Liver (tissue), 9 donors: Measurements from ENCODE around the gene RPH3AL. TPM values are rescaled to one million over a fixed set of nuclear protein-coding genes. Genes with fewer than 3 reads are reported as not detected.
A peak's percentile ranks its signal among the peaks of the same experiment; 100 is the strongest.

Experiments
- DNase-seq: peaks from one replicate; pipeline ENCODE4 v3.0.0-alpha.2; 2017; ENCODE audit warnings: low spot score
- H3K27ac ChIP-seq, 2 donors: one replicate each; pipeline ENCODE4 v1.7.0; 2013; ENCODE audit warnings: inconsistent platforms in 2 of 2, low read length in 2 of 2, control low read depth in 1 of 2, low read depth in 1 of 2, mild to moderate bottlenecking in 1 of 2
- H3K27me3 ChIP-seq, 4 donors: one replicate each; pipeline versions ENCODE4 v1.6.1 to v1.7.0; 2013; ENCODE audit warnings: low read length in 3 of 4, inconsistent platforms in 1 of 4, mild to moderate bottlenecking in 1 of 4, moderate library complexity in 1 of 4; ENCODE audit not compliant: control insufficient read depth in 4 of 4, insufficient read depth in 4 of 4
- H3K36me3 ChIP-seq, 4 donors: one replicate each; pipeline versions ENCODE4 v1.6.1 to v1.7.0; 2013; ENCODE audit warnings: low read length in 3 of 4, mild to moderate bottlenecking in 3 of 4, low read depth in 1 of 4, moderate library complexity in 1 of 4; ENCODE audit not compliant: control insufficient read depth in 4 of 4, insufficient read depth in 3 of 4
- H3K4me1 ChIP-seq, 4 donors: one replicate each; pipeline versions ENCODE4 v1.6.1 to v1.7.0; 2013; ENCODE audit warnings: low read length in 3 of 4, mild to moderate bottlenecking in 3 of 4, moderate library complexity in 1 of 4; ENCODE audit not compliant: control insufficient read depth in 4 of 4, insufficient read depth in 4 of 4
- H3K4me3 ChIP-seq, 3 donors: one replicate each; pipeline versions ENCODE4 v1.6.1 to v1.7.0; 2013; ENCODE audit warnings: low read length in 3 of 3, control low read depth in 1 of 3, low read depth in 1 of 3, mild to moderate bottlenecking in 1 of 3
- H3K9ac ChIP-seq, 2 donors: one replicate each; pipeline ENCODE4 v1.7.0; 2013; ENCODE audit warnings: low read length in 2 of 2, mild to moderate bottlenecking in 2 of 2, moderate library complexity in 2 of 2, control low read depth in 1 of 2, low read depth in 1 of 2
- H3K9me3 ChIP-seq, 4 donors: one replicate each; pipeline versions ENCODE4 v1.6.1 to v1.7.0; 2013; ENCODE audit warnings: low read length in 3 of 4; ENCODE audit not compliant: control insufficient read depth in 4 of 4
- EGR1 ChIP-seq, 2 donors: IDR thresholded peaks; 2 replicates each; pipeline ENCODE4 v1.6.1; 2016 to 2018; ENCODE audit warnings: antibody characterized with exemption in 2 of 2, low read depth in 2 of 2
- FOXA1 ChIP-seq: IDR thresholded peaks from 2 replicates; pipeline ENCODE4 v1.6.1; 2016; ENCODE audit warnings: antibody characterized with exemption
- FOXA2 ChIP-seq: IDR thresholded peaks from 2 replicates; pipeline ENCODE4 v1.6.1; 2016; ENCODE audit warnings: antibody characterized with exemption
- GABPA ChIP-seq, 2 donors: IDR thresholded peaks in 1 of 2; conservative IDR thresholded peaks in 1 of 2; 2 replicates each; pipeline ENCODE4 v1.6.1; 2016; ENCODE audit warnings: antibody characterized with exemption in 2 of 2, mild to moderate bottlenecking in 1 of 2, moderate library complexity in 1 of 2
- HNF4A ChIP-seq, 2 donors: conservative IDR thresholded peaks; 2 replicates each; pipeline ENCODE4 v1.6.1; 2016; ENCODE audit warnings: antibody characterized with exemption in 2 of 2, mild to moderate bottlenecking in 2 of 2
- HNF4G ChIP-seq: IDR thresholded peaks from 2 replicates; pipeline ENCODE4 v1.6.1; 2016; ENCODE audit warnings: antibody characterized with exemption
- JUND ChIP-seq, 2 donors: IDR thresholded peaks; 2 replicates each; pipeline ENCODE4 v1.6.1; 2016; ENCODE audit warnings: antibody characterized with exemption in 2 of 2
- NR2F2 ChIP-seq: IDR thresholded peaks from 2 replicates; pipeline ENCODE4 v1.6.1; 2016; ENCODE audit warnings: antibody characterized with exemption
- RAD21 ChIP-seq, 2 donors: IDR thresholded peaks; 2 replicates each; pipeline ENCODE4 v1.6.1; 2016; ENCODE audit warnings: antibody characterized with exemption in 2 of 2, mild to moderate bottlenecking in 2 of 2
- RXRA ChIP-seq, 2 donors: IDR thresholded peaks; 2 replicates each; pipeline ENCODE4 v1.6.1; 2017 to 2018; ENCODE audit warnings: antibody characterized with exemption in 2 of 2, mild to moderate bottlenecking in 1 of 2
- SP1 ChIP-seq: IDR thresholded peaks from 2 replicates; pipeline ENCODE4 v1.6.1; 2018; ENCODE audit warnings: antibody characterized with exemption, mild to moderate bottlenecking
- TAF1 ChIP-seq: conservative IDR thresholded peaks from 2 replicates; pipeline ENCODE4 v1.6.1; 2016; ENCODE audit warnings: antibody characterized with exemption, mild to moderate bottlenecking
- YY1 ChIP-seq: IDR thresholded peaks from 2 replicates; pipeline ENCODE4 v1.6.1; 2016; ENCODE audit warnings: antibody characterized with exemption, mild to moderate bottlenecking
- WGBS: extraction: QIAGEN DNeasy Blood & Tissue Kit; methylation state at CpG from one replicate; pipeline ENCODE4 v1.1.7; 2013; 5-methylcytosine and 5-hydroxymethylcytosine counted together
- polyA plus RNA-seq, 2 donors: library from polyadenylated mRNA; stranded (reverse) in 1 of 2; unstranded in 1 of 2; fragments of 200-250 nt in 1 of 2; fragments of >200 nt in 1 of 2; fragmentation: Nextera tagmentation in 1 of 2; extraction: Ambion mirVana in 1 of 2; gene quantifications; one replicate each; pipeline versions ENCODE4 v1.2.1 to v1.2.3, GENCODE V29; 2013 to 2015
- total RNA-seq, 2 donors: library from RNA; depleted of rRNA; stranded (reverse); fragments of >200 nt; gene quantifications; one replicate each; pipeline ENCODE4 v1.2.3, GENCODE V29; 2014
- TF ChIP-seq, protein P1 (sequence below): IDR thresholded peaks from 2 replicates; pipeline ENCODE4 v1.6.1; 2016; ENCODE audit warnings: antibody characterized with exemption
- TF ChIP-seq, protein P2 (sequence below): IDR thresholded peaks from 2 replicates; pipeline ENCODE4 v1.6.1; 2016; ENCODE audit warnings: antibody characterized with exemption
- TF ChIP-seq, protein P3 (sequence below): IDR thresholded peaks from 2 replicates; pipeline ENCODE4 v1.6.1; 2016; ENCODE audit warnings: antibody characterized with exemption
- TF ChIP-seq, protein P4 (sequence below): fragments of 150-350 bp; IDR thresholded peaks from 2 replicates; pipeline ENCODE4 v1.5.1; 2017; ENCODE audit warnings: improper control_type of control experiment, low read depth, low read length; ENCODE audit not compliant: missing input control
- TF ChIP-seq, protein P5 (sequence below): IDR thresholded peaks from 2 replicates; pipeline ENCODE4 v1.6.1; 2016; ENCODE audit warnings: antibody characterized with exemption, mild to moderate bottlenecking
- donor health status: healthy.
- donor health status: healthy.
- donor health status: healthy.
- donor health status: healthy.
- donor health status: healthy.

Gene RPH3AL
- total and polyA plus RNA-seq, 4 donors: 8.5 to 52.5 (median 13.9) TPM

DNA sequence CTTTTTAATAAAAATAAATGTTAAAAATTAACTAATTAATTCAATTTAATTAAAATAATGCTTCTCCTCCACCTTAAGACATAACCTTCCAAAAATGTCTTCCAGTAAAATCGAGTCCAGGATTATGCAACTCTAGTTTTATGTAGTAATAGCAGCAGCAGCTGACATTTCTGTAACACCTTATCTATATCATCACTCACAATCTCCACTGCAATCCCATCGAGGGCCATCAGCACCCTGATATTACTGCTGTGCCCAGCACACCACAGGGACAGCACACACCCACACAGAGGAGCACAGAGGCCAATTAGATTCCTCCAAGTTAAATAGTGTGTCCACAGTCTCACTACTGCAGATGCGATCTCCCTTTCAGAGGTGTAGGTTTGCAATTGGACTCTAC is 2.9 kb downstream of the RPH3AL start:
- TF ChIP-seq YY1 (no peak), SP1 (no peak), JUND (IDR thresholded peaks at IDR 0.05) (no peak), EGR1 (IDR thresholded peaks at IDR 0.05; ENCODE audit: low read depth in 2 of 2) (peak in 1 of 2 donors; percentile 27), GABPA (IDR thresholded peaks at IDR 0.05 in 1 of 2, conservative IDR thresholded peaks at IDR 0.05 in 1 of 2) (no peak), HNF4A (conservative IDR thresholded peaks at IDR 0.05) (no peak)
- TF ChIP-seq, protein P1, sequence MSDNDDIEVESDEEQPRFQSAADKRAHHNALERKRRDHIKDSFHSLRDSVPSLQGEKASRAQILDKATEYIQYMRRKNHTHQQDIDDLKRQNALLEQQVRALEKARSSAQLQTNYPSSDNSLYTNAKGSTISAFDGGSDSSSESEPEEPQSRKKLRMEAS: no peak
- TF ChIP-seq, protein P2, sequence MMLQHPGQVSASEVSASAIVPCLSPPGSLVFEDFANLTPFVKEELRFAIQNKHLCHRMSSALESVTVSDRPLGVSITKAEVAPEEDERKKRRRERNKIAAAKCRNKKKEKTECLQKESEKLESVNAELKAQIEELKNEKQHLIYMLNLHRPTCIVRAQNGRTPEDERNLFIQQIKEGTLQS: no peak
- H3K36me3 ChIP-seq: no peaks in the 10 kb centered on the region
- peaks cover 24 to 62% (median 51%) of the 10 kb centered on the region in 4 donors for H3K4me1 ChIP-seq
- H3K9ac ChIP-seq: peak overlapping the region in 1 of 2 donors; percentile 32
- WGBS: 29% methylated on average over 3 of the region's 3 CpGs
- H3K9me3 ChIP-seq: no peaks in the 10 kb centered on the region
- DNase-seq: no peak
- peak overlapping the region; percentile 93 to 96 for H3K27ac ChIP-seq
- H3K4me3 ChIP-seq: no peak overlapping the region
- H3K27me3 ChIP-seq: no peaks in the 10 kb centered on the region

DNA sequence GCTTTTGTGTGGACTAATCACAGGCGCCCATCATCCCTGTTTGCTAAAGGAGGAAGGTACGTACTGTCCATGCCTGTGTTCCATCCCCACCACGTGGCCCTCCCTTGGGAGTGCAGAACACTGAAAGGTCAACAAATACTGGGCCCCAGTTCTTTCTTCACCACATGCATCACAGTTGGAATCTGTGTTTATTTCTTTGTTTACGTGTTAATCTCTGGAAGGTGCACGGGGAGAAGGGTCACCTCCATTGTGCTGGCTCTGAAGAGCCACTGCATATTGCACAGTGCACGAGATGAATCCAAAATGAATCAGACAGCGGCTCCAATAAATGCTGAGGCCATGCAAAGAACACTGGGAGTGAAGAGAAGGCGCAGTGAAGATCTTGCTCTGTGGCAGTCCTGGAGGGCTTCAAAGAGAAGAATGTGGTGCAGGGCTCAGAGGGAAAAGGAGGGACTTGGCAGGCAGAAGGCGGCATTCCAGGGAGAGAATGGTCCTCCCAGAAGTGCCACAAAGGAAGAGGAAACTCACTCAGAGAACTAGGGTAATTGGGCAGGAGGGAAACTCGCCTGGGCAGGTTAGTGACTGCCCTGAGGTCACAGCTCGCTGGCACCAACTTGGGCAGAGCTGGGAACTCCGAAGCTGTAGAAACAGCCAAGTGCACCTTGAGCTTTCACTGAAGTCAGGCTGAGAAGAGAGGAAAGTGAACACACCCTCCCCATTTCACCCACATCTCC is 3.7 kb downstream of the RPH3AL start:
- Histone ChIP-seq H3K9me3 (no peaks in the 10 kb centered on the region), H3K4me1 (peaks cover 22 to 57% (median 49%) of the 10 kb centered on the region in 4 donors), H3K4me3 (no peak overlapping the region), H3K36me3 (no peaks in the 10 kb centered on the region), H3K27me3 (no peaks in the 10 kb centered on the region), H3K9ac (peak overlapping the region in 1 of 2 donors; percentile 45), H3K27ac (peak overlapping the region; percentile 74 to 96)
- peak in 1 of 2 donors; percentile 21 for TF ChIP-seq EGR1 (IDR thresholded peaks at IDR 0.05; ENCODE audit: low read depth in 2 of 2)
- TF ChIP-seq HNF4G: peak; percentile 79
- TF ChIP-seq, protein P1: peak; percentile 77
- peak; percentile 74 to 79 for TF ChIP-seq HNF4A (conservative IDR thresholded peaks at IDR 0.05)
- no peak for TF ChIP-seq TAF1
- TF ChIP-seq, protein P2: no peak
- TF ChIP-seq YY1: peak; percentile 89
- TF ChIP-seq GABPA (IDR thresholded peaks at IDR 0.05 in 1 of 2, conservative IDR thresholded peaks at IDR 0.05 in 1 of 2): peak in 1 of 2 donors; percentile 7
- peak; percentile 86 for TF ChIP-seq SP1
- peak; percentile 69 for TF ChIP-seq NR2F2
- TF ChIP-seq, protein P3, sequence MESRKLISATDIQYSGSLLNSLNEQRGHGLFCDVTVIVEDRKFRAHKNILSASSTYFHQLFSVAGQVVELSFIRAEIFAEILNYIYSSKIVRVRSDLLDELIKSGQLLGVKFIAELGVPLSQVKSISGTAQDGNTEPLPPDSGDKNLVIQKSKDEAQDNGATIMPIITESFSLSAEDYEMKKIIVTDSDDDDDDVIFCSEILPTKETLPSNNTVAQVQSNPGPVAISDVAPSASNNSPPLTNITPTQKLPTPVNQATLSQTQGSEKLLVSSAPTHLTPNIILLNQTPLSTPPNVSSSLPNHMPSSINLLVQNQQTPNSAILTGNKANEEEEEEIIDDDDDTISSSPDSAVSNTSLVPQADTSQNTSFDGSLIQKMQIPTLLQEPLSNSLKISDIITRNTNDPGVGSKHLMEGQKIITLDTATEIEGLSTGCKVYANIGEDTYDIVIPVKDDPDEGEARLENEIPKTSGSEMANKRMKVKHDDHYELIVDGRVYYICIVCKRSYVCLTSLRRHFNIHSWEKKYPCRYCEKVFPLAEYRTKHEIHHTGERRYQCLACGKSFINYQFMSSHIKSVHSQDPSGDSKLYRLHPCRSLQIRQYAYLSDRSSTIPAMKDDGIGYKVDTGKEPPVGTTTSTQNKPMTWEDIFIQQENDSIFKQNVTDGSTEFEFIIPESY: peak; percentile 65
- TF ChIP-seq, protein P4, sequence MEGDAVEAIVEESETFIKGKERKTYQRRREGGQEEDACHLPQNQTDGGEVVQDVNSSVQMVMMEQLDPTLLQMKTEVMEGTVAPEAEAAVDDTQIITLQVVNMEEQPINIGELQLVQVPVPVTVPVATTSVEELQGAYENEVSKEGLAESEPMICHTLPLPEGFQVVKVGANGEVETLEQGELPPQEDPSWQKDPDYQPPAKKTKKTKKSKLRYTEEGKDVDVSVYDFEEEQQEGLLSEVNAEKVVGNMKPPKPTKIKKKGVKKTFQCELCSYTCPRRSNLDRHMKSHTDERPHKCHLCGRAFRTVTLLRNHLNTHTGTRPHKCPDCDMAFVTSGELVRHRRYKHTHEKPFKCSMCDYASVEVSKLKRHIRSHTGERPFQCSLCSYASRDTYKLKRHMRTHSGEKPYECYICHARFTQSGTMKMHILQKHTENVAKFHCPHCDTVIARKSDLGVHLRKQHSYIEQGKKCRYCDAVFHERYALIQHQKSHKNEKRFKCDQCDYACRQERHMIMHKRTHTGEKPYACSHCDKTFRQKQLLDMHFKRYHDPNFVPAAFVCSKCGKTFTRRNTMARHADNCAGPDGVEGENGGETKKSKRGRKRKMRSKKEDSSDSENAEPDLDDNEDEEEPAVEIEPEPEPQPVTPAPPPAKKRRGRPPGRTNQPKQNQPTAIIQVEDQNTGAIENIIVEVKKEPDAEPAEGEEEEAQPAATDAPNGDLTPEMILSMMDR: peak; percentile 16
- TF ChIP-seq RXRA (IDR thresholded peaks at IDR 0.05): peak; percentile 90 to 91
- TF ChIP-seq FOXA1: peak; percentile 50
- TF ChIP-seq JUND (IDR thresholded peaks at IDR 0.05): peak; percentile 27 to 34
- TF ChIP-seq, protein P5, sequence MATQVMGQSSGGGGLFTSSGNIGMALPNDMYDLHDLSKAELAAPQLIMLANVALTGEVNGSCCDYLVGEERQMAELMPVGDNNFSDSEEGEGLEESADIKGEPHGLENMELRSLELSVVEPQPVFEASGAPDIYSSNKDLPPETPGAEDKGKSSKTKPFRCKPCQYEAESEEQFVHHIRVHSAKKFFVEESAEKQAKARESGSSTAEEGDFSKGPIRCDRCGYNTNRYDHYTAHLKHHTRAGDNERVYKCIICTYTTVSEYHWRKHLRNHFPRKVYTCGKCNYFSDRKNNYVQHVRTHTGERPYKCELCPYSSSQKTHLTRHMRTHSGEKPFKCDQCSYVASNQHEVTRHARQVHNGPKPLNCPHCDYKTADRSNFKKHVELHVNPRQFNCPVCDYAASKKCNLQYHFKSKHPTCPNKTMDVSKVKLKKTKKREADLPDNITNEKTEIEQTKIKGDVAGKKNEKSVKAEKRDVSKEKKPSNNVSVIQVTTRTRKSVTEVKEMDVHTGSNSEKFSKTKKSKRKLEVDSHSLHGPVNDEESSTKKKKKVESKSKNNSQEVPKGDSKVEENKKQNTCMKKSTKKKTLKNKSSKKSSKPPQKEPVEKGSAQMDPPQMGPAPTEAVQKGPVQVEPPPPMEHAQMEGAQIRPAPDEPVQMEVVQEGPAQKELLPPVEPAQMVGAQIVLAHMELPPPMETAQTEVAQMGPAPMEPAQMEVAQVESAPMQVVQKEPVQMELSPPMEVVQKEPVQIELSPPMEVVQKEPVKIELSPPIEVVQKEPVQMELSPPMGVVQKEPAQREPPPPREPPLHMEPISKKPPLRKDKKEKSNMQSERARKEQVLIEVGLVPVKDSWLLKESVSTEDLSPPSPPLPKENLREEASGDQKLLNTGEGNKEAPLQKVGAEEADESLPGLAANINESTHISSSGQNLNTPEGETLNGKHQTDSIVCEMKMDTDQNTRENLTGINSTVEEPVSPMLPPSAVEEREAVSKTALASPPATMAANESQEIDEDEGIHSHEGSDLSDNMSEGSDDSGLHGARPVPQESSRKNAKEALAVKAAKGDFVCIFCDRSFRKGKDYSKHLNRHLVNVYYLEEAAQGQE: peak; percentile 39
- peak; percentile 76 for TF ChIP-seq FOXA2
- peak; percentile 69 to 72 for TF ChIP-seq RAD21 (IDR thresholded peaks at IDR 0.05)
- no peak for DNase-seq
- WGBS: 27% methylated on average over 12 of the region's 12 CpGs
